K562 (cell line): ENCODE measurements around the gene CMSS1. TPM values are rescaled to one million over a fixed set of nuclear protein-coding genes. Genes with fewer than 3 reads are reported as not detected.

Experiments used
- ATAC-seq: fragments of 200-7000 bp; cut with Tn5 transposase; 3 replicates; pipeline ENCODE4 v1.9.1; 2020; ENCODE audit warnings: moderate library complexity
- BruUV-seq: library from RNA; stranded (reverse); fragments of 400-500 nt; replicated peaks from 2 replicates; lab custom pipeline; 2021; lab: Mats Ljungman, UMichigan
- CTCF ChIA-PET: fragments of 300-600 bp; formaldehyde crosslinking; extraction: SDS; loops from one replicate; lab custom pipeline; 2021; ENCODE audit warnings: low intra/inter-chr PET ratio; lab: Yijun Ruan, JAX
- POLR2A ChIA-PET: fragments of 300-600, 350-650 bp; sonication (Branson Sonifier 250); formaldehyde crosslinking; extraction: SDS; loops from one replicate; lab custom pipeline; 2021; ENCODE audit warnings: antibody characterized with exemption, inconsistent platforms; lab: Yijun Ruan, JAX
- DNase-seq, 4 experiments: peaks; one replicate each; pipeline versions ENCODE4 v3.0.0 to v3.0.0-alpha.2; 2011 to 2018; ENCODE audit warnings: low spot score in 3 of 4, mixed read lengths in 3 of 4; ENCODE audit errors: extremely low read depth in 1 of 4
- FAIRE-seq: peaks from 2 replicates; lab custom pipeline; 2011; peaks lifted over from hg19 to GRCh38; lab: Jason Lieb, UNC
- H2AFZ ChIP-seq: 2 replicates; pipeline ENCODE4 v1.6.0; 2011; ENCODE audit warnings: low read depth, low read length, control low read depth, inconsistent platforms
- H3K27ac ChIP-seq: fragments of 200-600 bp; 3 replicates; pipeline ENCODE4 v1.8.0; 2011; ENCODE audit warnings: low read depth, mild to moderate bottlenecking, control low read depth, inconsistent platforms, low read length, moderate library complexity, mixed read lengths; ENCODE audit errors: extremely low read depth
- H3K27me3 ChIP-seq, 2 experiments: fragments of 300-600 bp in 1 of 2; 2 replicates in 1 of 2; 3 replicates in 1 of 2; pipeline versions ENCODE4 v1.6.0 to v1.8.0; 2011; ENCODE audit warnings: inconsistent platforms in 2 of 2, low read length in 2 of 2, mild to moderate bottlenecking in 1 of 2, mixed read lengths in 1 of 2, moderate library complexity in 1 of 2; ENCODE audit not compliant: control insufficient read depth in 2 of 2, insufficient read depth in 2 of 2
- H3K36me3 ChIP-seq: fragments of 300-600 bp; 3 replicates; pipeline ENCODE4 v1.8.0; 2011; ENCODE audit warnings: mild to moderate bottlenecking, low read length, inconsistent platforms; ENCODE audit not compliant: control insufficient read depth, insufficient read depth
- H3K4me1 ChIP-seq, 2 experiments: fragments of 200-600 bp in 1 of 2; replicated peaks in 1 of 2; 2 replicates in 1 of 2; 3 replicates in 1 of 2; pipeline versions ENCODE4 v1.5.1 to v1.8.0; 2011; ENCODE audit warnings: inconsistent platforms in 2 of 2, low read length in 2 of 2, mild to moderate bottlenecking in 1 of 2, mixed read lengths in 1 of 2, moderate library complexity in 1 of 2; ENCODE audit not compliant: control insufficient read depth in 2 of 2, insufficient read depth in 2 of 2
- H3K4me2 ChIP-seq: 2 replicates; pipeline ENCODE4 v1.6.1; 2011; ENCODE audit warnings: low read length, control low read depth, inconsistent platforms, mixed read lengths; ENCODE audit not compliant: insufficient read depth
- H3K4me3 ChIP-seq: fragments of 200-600 bp; sonication (generic), shearing (Covaris generic); 2 replicates; pipeline ENCODE4 v1.5.1; 2016; ENCODE audit warnings: control low read depth, inconsistent platforms
- H3K79me2 ChIP-seq: fragments of 200-600 bp; 3 replicates; pipeline ENCODE4 v1.8.0; 2011; ENCODE audit warnings: low read length, inconsistent platforms; ENCODE audit not compliant: control insufficient read depth, insufficient read depth
- H3K9ac ChIP-seq, 2 experiments: 2 replicates each; pipeline versions ENCODE4 v1.6.0 to v1.6.1; 2011; ENCODE audit warnings: low read depth in 2 of 2, low read length in 2 of 2, control low read depth in 1 of 2, inconsistent platforms in 1 of 2, mild to moderate bottlenecking in 1 of 2, mixed read lengths in 1 of 2; ENCODE audit not compliant: insufficient read depth in 1 of 2
- H3K9me1 ChIP-seq: one replicate; pipeline ENCODE4 v1.6.0; 2011; ENCODE audit warnings: inconsistent platforms, mild to moderate bottlenecking, low read length, moderate library complexity; ENCODE audit not compliant: control insufficient read depth, insufficient read depth
- H3K9me3 ChIP-seq: replicated peaks from 2 replicates; pipeline ENCODE4 v1.5.1; 2011; ENCODE audit warnings: low read depth, low read length, inconsistent platforms; ENCODE audit not compliant: control insufficient read depth, insufficient read depth
- H4K20me1 ChIP-seq: replicated peaks from 2 replicates; pipeline ENCODE4 v1.6.1; 2011; ENCODE audit warnings: low read length, inconsistent platforms, mixed read lengths; ENCODE audit not compliant: control insufficient read depth, insufficient read depth
- CREBBP ChIP-seq: IDR thresholded peaks from one replicate; pipeline ENCODE4 v1.6.1; 2012; ENCODE audit warnings: low read depth, mild to moderate bottlenecking, control low read depth, inconsistent platforms, low read length
- KDM4B ChIP-seq, 2 experiments: fragments of 450-650 bp in 1 of 2; sonication (generic) in 1 of 2; IDR thresholded peaks; 2 replicates each; pipeline ENCODE4 v1.6.1; 2016 to 2017; ENCODE audit warnings: borderline replicate concordance in 2 of 2, antibody characterized with exemption in 1 of 2, low read depth in 1 of 2, mild to moderate bottlenecking in 1 of 2
- POLR2AphosphoS2 ChIP-seq: IDR thresholded peaks from 2 replicates; pipeline ENCODE4 v1.6.1; 2012; ENCODE audit warnings: low read length, improper control_type of control experiment
- PTRF ChIP-seq: fragments of 450-650 bp; IDR thresholded peaks from 2 replicates; pipeline ENCODE4 v1.6.1; 2016; ENCODE audit warnings: mild to moderate bottlenecking, missing genetic modification characterization, missing compliant biosample characterization
- SMARCA5 ChIP-seq: fragments of 450-650 bp; IDR thresholded peaks from 2 replicates; pipeline ENCODE4 v1.6.1; 2016
- SRSF9 ChIP-seq: fragments of 200-400 bp; formaldehyde crosslinking; IDR thresholded peaks from 2 replicates; pipeline ENCODE4 v1.6.1; 2017; ENCODE audit warnings: low read depth, low read length, borderline replicate concordance
- TRIM24 ChIP-seq, 2 experiments: fragments of 450-650 bp; IDR thresholded peaks; 2 replicates each; pipeline ENCODE4 v1.6.1; 2016
- ZNF12 ChIP-seq: sonication (generic); formaldehyde crosslinking; IDR thresholded peaks from 2 replicates; pipeline ENCODE4 v1.4.0; 2020; ENCODE audit warnings: mild to moderate bottlenecking, missing genetic modification reagents
- ZNF23 ChIP-seq: fragments of 250-450 bp; sonication (Bioruptor Pico); IDR thresholded peaks from 2 replicates; pipeline ENCODE4 v1.4.0; 2020; ENCODE audit warnings: mild to moderate bottlenecking
- WGBS: fragments of 100-300 bp; shearing (Covaris generic); methylation state at CpG from one replicate; pipeline ENCODE4 v1.1.6; 2016; ENCODE audit warnings: low coverage, mixed read lengths; ENCODE audit not compliant: insufficient coverage; ENCODE audit errors: missing lambda C conversion rate; 5-methylcytosine and 5-hydroxymethylcytosine counted together
- in situ Hi-C: fragments of 300-500 bp; cut with MboI; formaldehyde crosslinking; loops from 4 replicates; pipeline ENCODE4 v1.15.0; 2018; ENCODE audit warnings: inconsistent platforms, mixed read lengths
- intact Hi-C: fragments of 100-400 bp; cut with micrococcal nuclease; formaldehyde crosslinking; loops from 2 replicates; pipeline ENCODE4 v1.14.2; 2022
- polyA plus RNA-seq, 8 experiments: library from polyadenylated mRNA; depleted of rRNA in 4 of 8; stranded (reverse) in 5 of 8; unstranded in 3 of 8; fragments of >200 nt; fragmentation: Nextera tagmentation in 2 of 8; fragmentation: Illumina TruSeq in 1 of 8; extraction: Ambion mirVana in 2 of 8; extraction: Trizol in 1 of 8; gene quantifications; 2 replicates each; pipeline versions ENCODE4 v1.2.1 to v1.2.3, GENCODE V29; 2011 to 2014; ENCODE audit warnings: inconsistent platforms in 1 of 8, missing spikeins in 1 of 8
- total RNA-seq, 7 experiments: library from RNA; depleted of rRNA in 6 of 7; stranded (reverse); fragments of >200 nt in 6 of 7; fragmentation: Illumina TruSeq in 2 of 7; extraction: Trizol in 2 of 7; gene quantifications; 2 replicates each; pipeline versions ENCODE4 v1.2.1 to v1.2.3, GENCODE V29; 2011 to 2021; ENCODE audit warnings: low replicate concordance in 1 of 7
- TF ChIP-seq, protein P1 (sequence below): fragments of 200-800 bp; sonication (Bioruptor generic); IDR thresholded peaks from 2 replicates; pipeline ENCODE4 v1.6.1; 2017; ENCODE audit warnings: missing genetic modification characterization, missing compliant biosample characterization
- TF ChIP-seq, protein P2 (sequence below): fragments of 250-450 bp; sonication (Bioruptor Pico); IDR thresholded peaks from 2 replicates; pipeline ENCODE4 v1.5.0; 2022; ENCODE audit warnings: mild to moderate bottlenecking
- TF ChIP-seq, protein P3 (sequence below): fragments of 450-650 bp; formaldehyde crosslinking; IDR thresholded peaks from 2 replicates; pipeline ENCODE4 v1.4.0; 2020; ENCODE audit warnings: mild to moderate bottlenecking

The CMSS1 gene
- total and polyA plus RNA-seq, 9 of the 15 experiments (the other 6 are each of a cell fraction or from before 2014, with no cell fraction given): 46.9 to 109 (median 72.3) TPM

DNA sequence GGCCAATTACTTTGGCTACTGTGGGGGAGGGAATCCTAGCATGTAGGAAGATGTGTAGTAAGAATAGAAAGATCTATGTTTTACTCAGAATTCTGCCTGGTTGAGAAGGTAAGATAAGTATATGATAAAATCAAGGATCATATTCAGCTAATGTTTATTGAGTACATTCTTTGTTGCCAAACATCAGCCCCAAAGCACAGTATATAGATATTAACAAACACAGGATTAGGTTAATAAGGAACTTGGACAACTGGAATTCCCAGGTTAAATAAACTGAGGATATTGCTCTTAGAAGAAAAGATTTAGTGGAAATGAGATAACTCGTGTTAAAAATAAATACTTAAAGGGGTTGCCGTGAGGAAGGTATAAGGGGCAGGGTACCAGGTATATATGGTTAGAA, 167.0 kb downstream of the CMSS1 start:
- Histone ChIP-seq H4K20me1 (no peaks in the 10 kb centered on the region), H3K9me1 (no peaks in the 10 kb centered on the region), H3K4me3 (no peak overlapping the region), H3K4me1 (no peaks in the 10 kb centered on the region), H3K79me2 (no peaks in the 10 kb centered on the region; the same call in 2 of the 3 replicates), H3K27me3 (no peaks in the 10 kb centered on the region), H3K36me3 (no peaks in the 10 kb centered on the region), H3K9ac (no peak overlapping the region), H3K4me2 (no peak overlapping the region), H3K27ac (no peak overlapping the region), H2AFZ (no peak overlapping the region), H3K9me3 (no peaks in the 10 kb centered on the region)
- TF ChIP-seq PTRF (tag): no peak
- TF ChIP-seq, protein P1, sequence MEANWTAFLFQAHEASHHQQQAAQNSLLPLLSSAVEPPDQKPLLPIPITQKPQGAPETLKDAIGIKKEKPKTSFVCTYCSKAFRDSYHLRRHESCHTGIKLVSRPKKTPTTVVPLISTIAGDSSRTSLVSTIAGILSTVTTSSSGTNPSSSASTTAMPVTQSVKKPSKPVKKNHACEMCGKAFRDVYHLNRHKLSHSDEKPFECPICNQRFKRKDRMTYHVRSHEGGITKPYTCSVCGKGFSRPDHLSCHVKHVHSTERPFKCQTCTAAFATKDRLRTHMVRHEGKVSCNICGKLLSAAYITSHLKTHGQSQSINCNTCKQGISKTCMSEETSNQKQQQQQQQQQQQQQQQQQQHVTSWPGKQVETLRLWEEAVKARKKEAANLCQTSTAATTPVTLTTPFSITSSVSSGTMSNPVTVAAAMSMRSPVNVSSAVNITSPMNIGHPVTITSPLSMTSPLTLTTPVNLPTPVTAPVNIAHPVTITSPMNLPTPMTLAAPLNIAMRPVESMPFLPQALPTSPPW (CRISPR knock-in tag): no peak
- no peak for DNase-seq
- no TSS peak for BruUV-seq
- in situ Hi-C loops: no loop called here
- 58% methylated on average over 2 of the region's 2 CpGs for WGBS
- intact Hi-C loops: no loop called here
- no peak for FAIRE-seq
- ChIA-PET CTCF (no interaction called here), POLR2A (interaction anchor here (1.0 kb wide), 1 partner anchor 11 kb away, joined by 3 read pairs; no protein-coding TSS in a partner anchor)
- no peak for ATAC-seq

DNA sequence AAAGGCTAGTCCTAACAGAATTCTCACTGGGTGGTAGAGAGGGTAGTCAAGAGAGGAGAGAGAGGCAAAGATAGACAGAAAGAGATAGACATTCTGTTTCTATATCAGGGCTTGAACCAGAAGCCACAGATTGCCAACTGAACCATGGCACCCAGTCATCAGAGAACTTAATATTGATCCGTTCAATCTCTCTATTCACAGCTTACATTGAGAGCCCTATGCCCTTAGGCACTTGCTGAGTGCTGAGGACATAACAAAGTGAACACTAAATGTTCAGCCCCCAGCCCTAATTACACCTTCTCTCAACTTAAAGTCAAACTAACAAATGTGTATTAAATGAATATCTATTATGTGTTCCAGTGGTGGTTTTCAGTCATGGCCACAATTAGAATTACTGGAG, 172.5 kb downstream of the CMSS1 start:
- no peaks in the 10 kb centered on the region for H3K27me3 ChIP-seq
- no peaks in the 10 kb centered on the region for H4K20me1 ChIP-seq
- no peaks in the 10 kb centered on the region; the same call in 1 of the 2 replicates for H3K9me3 ChIP-seq
- no peak overlapping the region for H3K4me2 ChIP-seq
- ChIA-PET POLR2A (no interaction called here), CTCF (no interaction called here)
- H3K4me3 ChIP-seq: no peak overlapping the region
- FAIRE-seq (no peak), ATAC-seq (no peak), DNase-seq (no peak)
- no peaks in the 10 kb centered on the region for H3K9me1 ChIP-seq
- no TSS peak for BruUV-seq
- no peak overlapping the region for H3K9ac ChIP-seq
- intact Hi-C loops (no loop called here), in situ Hi-C loops (no loop called here)
- H3K27ac ChIP-seq: no peak overlapping the region
- no peaks in the 10 kb centered on the region for H3K36me3 ChIP-seq
- H3K79me2 ChIP-seq: 0 out of 3 replicates have a peak, but pooled peaks cover 9% of the 10 kb centered on the region
- H3K4me1 ChIP-seq: no peaks in the 10 kb centered on the region
- WGBS: 80% methylated on average over 1 of the region's 1 CpG
- H2AFZ ChIP-seq: no peak overlapping the region
- no peak for TF ChIP-seq ZNF23 (CRISPR knock-in tag)
- TF ChIP-seq CREBBP: no peak
- TF ChIP-seq KDM4B (IDR thresholded peaks at IDR 0.05; ENCODE audit: borderline replicate concordance in 2 of 2, low read depth in 1 of 2): no peak
- TF ChIP-seq ZNF12 (CRISPR knock-in tag): no peak
- TF ChIP-seq POLR2AphosphoS2: no peak
- no peak for TF ChIP-seq TRIM24 (IDR thresholded peaks at IDR 0.05)
- TF ChIP-seq SMARCA5: no peak
- TF ChIP-seq SRSF9: no peak
- TF ChIP-seq, protein P2, sequence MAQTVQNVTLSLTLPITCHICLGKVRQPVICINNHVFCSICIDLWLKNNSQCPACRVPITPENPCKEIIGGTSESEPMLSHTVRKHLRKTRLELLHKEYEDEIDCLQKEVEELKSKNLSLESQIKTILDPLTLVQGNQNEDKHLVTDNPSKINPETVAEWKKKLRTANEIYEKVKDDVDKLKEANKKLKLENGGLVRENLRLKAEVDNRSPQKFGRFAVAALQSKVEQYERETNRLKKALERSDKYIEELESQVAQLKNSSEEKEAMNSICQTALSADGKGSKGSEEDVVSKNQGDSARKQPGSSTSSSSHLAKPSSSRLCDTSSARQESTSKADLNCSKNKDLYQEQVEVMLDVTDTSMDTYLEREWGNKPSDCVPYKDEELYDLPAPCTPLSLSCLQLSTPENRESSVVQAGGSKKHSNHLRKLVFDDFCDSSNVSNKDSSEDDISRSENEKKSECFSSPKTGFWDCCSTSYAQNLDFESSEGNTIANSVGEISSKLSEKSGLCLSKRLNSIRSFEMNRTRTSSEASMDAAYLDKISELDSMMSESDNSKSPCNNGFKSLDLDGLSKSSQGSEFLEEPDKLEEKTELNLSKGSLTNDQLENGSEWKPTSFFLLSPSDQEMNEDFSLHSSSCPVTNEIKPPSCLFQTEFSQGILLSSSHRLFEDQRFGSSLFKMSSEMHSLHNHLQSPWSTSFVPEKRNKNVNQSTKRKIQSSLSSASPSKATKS (CRISPR knock-in tag): no peak
- TF ChIP-seq, protein P3, sequence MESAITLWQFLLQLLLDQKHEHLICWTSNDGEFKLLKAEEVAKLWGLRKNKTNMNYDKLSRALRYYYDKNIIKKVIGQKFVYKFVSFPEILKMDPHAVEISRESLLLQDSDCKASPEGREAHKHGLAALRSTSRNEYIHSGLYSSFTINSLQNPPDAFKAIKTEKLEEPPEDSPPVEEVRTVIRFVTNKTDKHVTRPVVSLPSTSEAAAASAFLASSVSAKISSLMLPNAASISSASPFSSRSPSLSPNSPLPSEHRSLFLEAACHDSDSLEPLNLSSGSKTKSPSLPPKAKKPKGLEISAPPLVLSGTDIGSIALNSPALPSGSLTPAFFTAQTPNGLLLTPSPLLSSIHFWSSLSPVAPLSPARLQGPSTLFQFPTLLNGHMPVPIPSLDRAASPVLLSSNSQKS (CRISPR knock-in tag): no peak
